ENCODE results near the gene SGIP1.

DNA sequence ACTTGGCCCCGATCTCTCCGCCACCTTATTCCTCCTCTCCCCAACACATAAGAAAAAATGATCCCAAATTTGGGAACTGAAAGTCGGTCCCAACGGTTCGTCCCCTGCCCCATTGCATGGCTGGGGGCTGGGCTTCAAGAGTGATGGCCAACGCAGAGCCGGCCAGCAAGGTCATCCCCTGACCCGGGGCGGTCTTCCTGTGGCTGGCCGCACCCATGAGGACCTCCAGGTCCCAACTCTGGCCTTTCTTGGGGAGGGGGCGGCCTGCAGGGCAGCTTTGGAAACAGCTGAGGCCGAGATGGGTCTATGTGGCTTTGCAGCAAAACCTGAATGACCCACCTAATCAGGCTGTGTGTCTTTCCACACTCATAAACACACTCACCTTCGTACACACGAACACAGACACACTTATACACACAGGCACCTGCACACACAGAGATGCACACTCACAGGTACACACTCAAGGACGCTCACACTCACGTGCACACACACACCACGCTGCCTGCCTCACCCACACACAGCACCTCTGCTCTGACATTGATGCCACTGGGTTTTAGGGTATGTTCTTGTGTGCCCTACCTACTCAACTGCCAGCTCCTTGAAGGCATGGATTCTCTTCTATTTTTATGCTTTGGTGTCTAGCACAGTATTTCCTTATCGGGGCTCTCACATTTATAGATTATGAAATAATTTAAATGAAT lies 218.9 kb downstream of the SGIP1 start:
- TF ChIP-seq, protein P1, sequence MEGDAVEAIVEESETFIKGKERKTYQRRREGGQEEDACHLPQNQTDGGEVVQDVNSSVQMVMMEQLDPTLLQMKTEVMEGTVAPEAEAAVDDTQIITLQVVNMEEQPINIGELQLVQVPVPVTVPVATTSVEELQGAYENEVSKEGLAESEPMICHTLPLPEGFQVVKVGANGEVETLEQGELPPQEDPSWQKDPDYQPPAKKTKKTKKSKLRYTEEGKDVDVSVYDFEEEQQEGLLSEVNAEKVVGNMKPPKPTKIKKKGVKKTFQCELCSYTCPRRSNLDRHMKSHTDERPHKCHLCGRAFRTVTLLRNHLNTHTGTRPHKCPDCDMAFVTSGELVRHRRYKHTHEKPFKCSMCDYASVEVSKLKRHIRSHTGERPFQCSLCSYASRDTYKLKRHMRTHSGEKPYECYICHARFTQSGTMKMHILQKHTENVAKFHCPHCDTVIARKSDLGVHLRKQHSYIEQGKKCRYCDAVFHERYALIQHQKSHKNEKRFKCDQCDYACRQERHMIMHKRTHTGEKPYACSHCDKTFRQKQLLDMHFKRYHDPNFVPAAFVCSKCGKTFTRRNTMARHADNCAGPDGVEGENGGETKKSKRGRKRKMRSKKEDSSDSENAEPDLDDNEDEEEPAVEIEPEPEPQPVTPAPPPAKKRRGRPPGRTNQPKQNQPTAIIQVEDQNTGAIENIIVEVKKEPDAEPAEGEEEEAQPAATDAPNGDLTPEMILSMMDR (IDR thresholded peaks at IDR 0.05; ENCODE audit: low read depth, low read length, poor library complexity, severe bottlenecking) = no peak
- TF ChIP-seq EZH2phosphoT487 (IDR thresholded peaks at IDR 0.05; ENCODE audit: borderline replicate concordance, low read length) = no peak

All from DOHH2 (cell line).